ENCODE results near the gene ODAD4.

ODAD4 gene

DNA sequence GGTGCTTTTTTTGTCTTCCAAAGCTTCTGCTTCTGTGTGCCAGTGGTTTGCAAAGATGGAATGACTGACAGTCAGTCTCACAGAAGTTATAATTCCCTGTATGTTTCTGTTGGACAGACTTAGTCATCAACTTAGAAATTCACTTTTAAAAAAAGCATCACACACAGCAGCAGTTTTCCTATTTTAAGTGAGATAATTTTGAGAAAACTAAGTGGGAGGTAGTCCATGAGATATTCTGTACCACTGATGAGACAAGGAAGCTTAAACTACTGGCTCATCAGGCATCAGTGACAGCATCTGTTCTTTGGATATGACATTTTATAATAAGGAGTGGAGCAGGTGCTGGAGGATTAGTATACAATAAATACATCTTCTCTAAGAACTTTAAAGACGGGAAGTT, 56.2 kb downstream of the ODAD4 start:
- no peaks in the 10 kb centered on the region for H3K9me3 ChIP-seq (ENCODE audit: low read depth, low read length)
- no peak for DNase-seq (ENCODE audit: low read depth, low spot score)
- H3K4me3 ChIP-seq, result no peak overlapping the region
- H3K9ac ChIP-seq (ENCODE audit: insufficient read length), result no peak overlapping the region
- peak overlapping the region; percentile 73; the same call in 1 of the 2 replicates for H3K27ac ChIP-seq
- peaks cover 94% of the 10 kb centered on the region for H3K36me3 ChIP-seq (ENCODE audit: insufficient read depth, low read length)
- TF ChIP-seq FOXP2 (optimal IDR thresholded peaks at IDR 0.05; ENCODE audit: control extremely low read depth, extremely low read length, insufficient read depth), result no peak
- no peak for TF ChIP-seq EZH2 (IDR thresholded peaks at IDR 0.05)
- no peak for TF ChIP-seq POLR2AphosphoS5 (IDR thresholded peaks at IDR 0.05; ENCODE audit: borderline replicate concordance, low read depth, low read length)

DNA sequence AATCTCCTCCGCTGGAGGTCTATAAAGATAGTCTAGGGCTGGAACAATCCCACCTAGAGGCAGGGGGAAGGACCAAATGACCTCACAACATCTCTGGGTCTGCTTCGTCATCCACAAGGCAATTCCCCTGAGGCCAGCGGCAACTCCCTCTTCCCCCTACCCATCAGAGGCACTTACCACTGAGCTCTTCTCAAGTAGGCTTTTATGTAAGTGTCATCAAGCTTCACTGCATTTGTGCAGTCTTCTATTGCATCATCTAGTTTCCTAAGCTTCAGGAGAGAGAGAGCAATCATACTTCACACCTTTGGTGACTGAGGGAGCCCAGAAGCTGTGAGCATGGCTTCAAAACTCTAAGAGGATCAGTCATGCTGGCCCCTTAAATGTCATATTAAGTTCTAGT, 57.2 kb downstream of the ODAD4 start:
- no peak overlapping the region for H3K4me3 ChIP-seq
- no peak for TF ChIP-seq FOXP2 (optimal IDR thresholded peaks at IDR 0.05; ENCODE audit: control extremely low read depth, extremely low read length, insufficient read depth)
- TF ChIP-seq POLR2AphosphoS5 (IDR thresholded peaks at IDR 0.05; ENCODE audit: borderline replicate concordance, low read depth, low read length), result no peak
- no peak for TF ChIP-seq EZH2 (IDR thresholded peaks at IDR 0.05)
- no peaks in the 10 kb centered on the region for H3K9me3 ChIP-seq (ENCODE audit: low read depth, low read length)
- H3K27ac ChIP-seq, result peak overlapping the region; percentile 73
- H3K36me3 ChIP-seq (ENCODE audit: insufficient read depth, low read length), result peaks cover 92% of the 10 kb centered on the region
- no peak overlapping the region for H3K9ac ChIP-seq (ENCODE audit: insufficient read length)
- DNase-seq (ENCODE audit: low read depth, low spot score), result no peak

DNA sequence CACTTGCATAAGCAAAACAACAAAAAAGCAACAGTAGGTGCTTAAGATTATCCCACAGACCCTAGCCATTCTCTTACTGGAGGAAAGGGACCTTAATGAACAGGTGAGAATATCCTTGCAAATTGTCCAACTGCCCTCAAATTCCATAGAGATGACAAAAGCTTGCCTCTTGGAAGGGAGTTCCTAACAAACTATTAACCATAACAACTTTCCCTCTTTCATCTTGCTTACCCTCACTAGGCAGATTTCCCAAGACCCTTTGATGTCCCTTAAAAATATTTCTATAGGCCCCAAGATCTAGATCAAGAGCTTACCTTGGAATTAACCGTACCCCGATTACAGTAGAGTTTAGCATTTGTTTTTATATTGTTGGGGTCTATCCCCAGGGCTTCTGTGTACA, 58.0 kb downstream of the ODAD4 start:
- Histone ChIP-seq H3K36me3 (ENCODE audit: insufficient read depth, low read length) (peaks cover 92% of the 10 kb centered on the region), H3K27ac (peak overlapping the region; percentile 73; the same call in 1 of the 2 replicates), H3K9me3 (ENCODE audit: low read depth, low read length) (no peaks in the 10 kb centered on the region), H3K9ac (ENCODE audit: insufficient read length) (no peak overlapping the region), H3K4me3 (no peak overlapping the region)
- TF ChIP-seq POLR2AphosphoS5 (IDR thresholded peaks at IDR 0.05; ENCODE audit: borderline replicate concordance, low read depth, low read length) (no peak), FOXP2 (optimal IDR thresholded peaks at IDR 0.05; ENCODE audit: control extremely low read depth, extremely low read length, insufficient read depth) (no peak), EZH2 (IDR thresholded peaks at IDR 0.05) (no peak)
- no peak for DNase-seq (ENCODE audit: low read depth, low spot score)

DNA sequence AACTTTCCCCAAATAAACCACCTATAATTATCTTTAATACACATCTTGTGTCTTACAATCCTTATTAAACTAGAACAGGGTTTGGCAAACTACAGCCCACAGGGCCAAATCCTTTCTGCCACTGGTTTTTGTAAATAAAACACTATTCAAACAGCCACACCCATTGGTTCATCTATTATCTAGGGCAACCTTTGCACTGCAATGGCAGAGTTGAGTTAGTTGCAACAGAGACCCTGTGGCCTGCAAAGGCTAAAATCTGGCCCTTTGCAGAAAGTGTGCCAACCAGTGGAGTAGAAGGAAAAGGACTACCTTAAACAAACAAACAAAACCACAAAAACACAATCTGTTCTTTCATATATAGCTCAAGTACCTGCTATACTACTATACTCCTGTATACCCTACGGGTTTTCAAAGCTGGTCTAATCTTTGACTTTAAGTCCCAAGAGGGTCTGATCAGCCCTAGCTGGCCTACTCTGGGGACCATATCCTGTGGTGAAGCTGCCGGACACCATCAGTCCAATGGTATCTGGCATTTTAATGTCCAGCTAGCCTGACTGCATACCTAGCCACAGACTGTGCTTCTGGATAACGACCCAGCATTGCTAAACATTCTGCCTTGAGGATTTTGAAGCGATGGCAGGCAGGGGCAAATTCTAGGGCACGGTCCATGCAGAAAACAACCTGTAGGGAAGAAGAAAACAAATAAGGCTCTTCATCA, 59.4 kb downstream of the ODAD4 start:
- H3K9me3 ChIP-seq (ENCODE audit: low read depth, low read length), result no peaks in the 10 kb centered on the region
- H3K4me3 ChIP-seq, result no peak overlapping the region
- H3K27ac ChIP-seq, result no peak overlapping the region
- H3K9ac ChIP-seq (ENCODE audit: insufficient read length), result no peak overlapping the region
- TF ChIP-seq POLR2AphosphoS5 (IDR thresholded peaks at IDR 0.05; ENCODE audit: borderline replicate concordance, low read depth, low read length) (no peak), FOXP2 (optimal IDR thresholded peaks at IDR 0.05; ENCODE audit: control extremely low read depth, extremely low read length, insufficient read depth) (no peak), EZH2 (IDR thresholded peaks at IDR 0.05) (no peak)
- H3K36me3 ChIP-seq (ENCODE audit: insufficient read depth, low read length), result peaks cover 90% of the 10 kb centered on the region
- DNase-seq (ENCODE audit: low read depth, low spot score), result no peak

DNA sequence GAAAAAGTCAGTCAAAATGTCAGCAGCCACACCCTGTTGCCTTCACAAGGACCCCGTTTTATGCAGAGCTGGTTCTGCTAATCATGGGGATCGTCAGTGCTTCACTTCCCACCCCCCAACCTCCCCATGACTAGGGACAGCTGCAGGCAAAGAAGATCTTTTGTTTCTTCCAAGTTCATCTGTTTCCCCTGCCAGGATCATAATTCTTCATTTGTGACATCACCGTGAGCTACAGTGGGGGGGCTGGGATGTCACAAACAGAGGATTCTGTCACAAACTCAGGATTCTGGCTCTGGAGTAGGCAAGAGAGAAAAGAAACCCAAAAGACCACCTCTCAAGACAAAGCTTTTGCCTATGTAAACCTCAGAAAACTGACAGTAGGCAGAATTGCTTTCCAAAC, 62.2 kb downstream of the ODAD4 start:
- Histone ChIP-seq H3K36me3 (ENCODE audit: insufficient read depth, low read length) (peaks cover 92% of the 10 kb centered on the region), H3K4me3 (no peak overlapping the region), H3K27ac (no peak overlapping the region), H3K9me3 (ENCODE audit: low read depth, low read length) (no peaks in the 10 kb centered on the region), H3K9ac (ENCODE audit: insufficient read length) (no peak overlapping the region)
- TF ChIP-seq EZH2 (IDR thresholded peaks at IDR 0.05) (no peak), FOXP2 (optimal IDR thresholded peaks at IDR 0.05; ENCODE audit: control extremely low read depth, extremely low read length, insufficient read depth) (no peak), POLR2AphosphoS5 (IDR thresholded peaks at IDR 0.05; ENCODE audit: borderline replicate concordance, low read depth, low read length) (no peak)
- no peak for DNase-seq (ENCODE audit: low read depth, low spot score)

DNA sequence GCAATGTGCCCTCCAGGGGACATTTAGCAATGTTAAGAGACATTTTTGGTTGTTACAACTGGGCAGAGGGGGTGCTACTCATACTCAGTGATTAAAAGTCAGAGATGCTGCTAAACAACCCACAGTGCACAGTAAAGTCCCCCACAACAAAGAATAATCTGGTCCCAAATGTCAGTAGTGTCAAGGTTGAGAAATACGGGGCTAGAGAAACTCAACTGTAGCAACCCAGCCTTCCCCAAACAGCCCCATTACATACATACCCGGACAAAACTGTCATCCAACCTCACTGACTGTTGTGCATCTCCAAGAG, 66.4 kb downstream of the ODAD4 start:
- H3K4me3 ChIP-seq, result no peak overlapping the region
- DNase-seq (ENCODE audit: low read depth, low spot score), result no peak
- no peak overlapping the region for H3K9ac ChIP-seq (ENCODE audit: insufficient read length)
- TF ChIP-seq EZH2 (IDR thresholded peaks at IDR 0.05), result no peak
- no peak for TF ChIP-seq POLR2AphosphoS5 (IDR thresholded peaks at IDR 0.05; ENCODE audit: borderline replicate concordance, low read depth, low read length)
- TF ChIP-seq FOXP2 (optimal IDR thresholded peaks at IDR 0.05; ENCODE audit: control extremely low read depth, extremely low read length, insufficient read depth), result no peak
- H3K27ac ChIP-seq, result no peak overlapping the region
- peaks cover 85% of the 10 kb centered on the region for H3K36me3 ChIP-seq (ENCODE audit: insufficient read depth, low read length)
- no peaks in the 10 kb centered on the region for H3K9me3 ChIP-seq (ENCODE audit: low read depth, low read length)

- TF ChIP-seq FOXP2 (optimal IDR thresholded peaks at IDR 0.05; ENCODE audit: control extremely low read depth, extremely low read length, insufficient read depth) (no peak), EZH2 (IDR thresholded peaks at IDR 0.05) (no peak), POLR2AphosphoS5 (IDR thresholded peaks at IDR 0.05; ENCODE audit: borderline replicate concordance, low read depth, low read length) (no peak)
- Histone ChIP-seq H3K36me3 (ENCODE audit: insufficient read depth, low read length) (peaks cover 87% of the 10 kb centered on the region), H3K27ac (no peak overlapping the region), H3K9me3 (ENCODE audit: low read depth, low read length) (no peaks in the 10 kb centered on the region), H3K4me3 (no peak overlapping the region), H3K9ac (ENCODE audit: insufficient read length) (no peak overlapping the region)
- no peak for DNase-seq (ENCODE audit: low read depth, low spot score)
These were observed 68.1 kb downstream of the ODAD4 start for GRCh38 chr17:41998497-41998896.

- Histone ChIP-seq H3K27ac (no peak overlapping the region), H3K4me3 (no peak overlapping the region), H3K9me3 (ENCODE audit: low read depth, low read length) (no peaks in the 10 kb centered on the region), H3K9ac (ENCODE audit: insufficient read length) (no peak overlapping the region), H3K36me3 (ENCODE audit: insufficient read depth, low read length) (peaks cover 74% of the 10 kb centered on the region)
- no peak for DNase-seq (ENCODE audit: low read depth, low spot score)
- TF ChIP-seq FOXP2 (optimal IDR thresholded peaks at IDR 0.05; ENCODE audit: control extremely low read depth, extremely low read length, insufficient read depth) (no peak), EZH2 (IDR thresholded peaks at IDR 0.05) (no peak), POLR2AphosphoS5 (IDR thresholded peaks at IDR 0.05; ENCODE audit: borderline replicate concordance, low read depth, low read length) (no peak)
These were observed 70.2 kb downstream of the ODAD4 start for GRCh38 chr17:42000413-42001133.

Measured in SK-N-MC (cell line).